GM10248 (cell line): ENCODE results near the gene FEZ2.

Experiments used
- CTCF ChIA-PET: fragments of 300-600 bp; sonication (Branson Sonifier 250); formaldehyde crosslinking; extraction: SDS; loops from one replicate; lab custom pipeline; 2021; ENCODE audit warnings: antibody characterized with exemption; lab: Yijun Ruan, JAX
- POLR2A ChIA-PET: fragments of 350-650 bp; sonication (Branson Sonifier 250); formaldehyde crosslinking; extraction: SDS; loops from one replicate; lab custom pipeline; 2020; ENCODE audit warnings: antibody characterized with exemption; lab: Yijun Ruan, JAX
- DNase-seq: peaks from one replicate; pipeline ENCODE4 v3.0.0; 2012; ENCODE audit errors: extremely low spot score
- CTCF ChIP-seq: IDR thresholded peaks from 2 replicates; pipeline ENCODE4 v1.5.1; 2012; ENCODE audit warnings: mild to moderate bottlenecking, low read depth; ENCODE audit errors: extremely low read depth, missing control alignments, control extremely low read depth

FEZ2 gene

GRCh38 chr2:36561237-36561944 is 36.6 kb downstream of the FEZ2 start:
- no peak for TF ChIP-seq CTCF
- DNase-seq, result no peak
- POLR2A ChIA-PET, result no interaction called here
- CTCF ChIA-PET, result interaction anchor here (1.3 to 2.6 kb wide), 3 partner anchors 8 to 34 kb away, joined by 3 to 10 read pairs (median 4); no protein-coding TSS in a partner anchor

- ChIA-PET POLR2A (no interaction called here), CTCF (interaction anchor here (1.1 kb wide), 1 partner anchor 8 kb away, joined by 7 read pairs; no protein-coding TSS in a partner anchor)
- DNase-seq, result no peak
- TF ChIP-seq CTCF, result no peak
Measured at GRCh38 chr2:36560726-36561125, 37.2 kb downstream of the FEZ2 start.

GRCh38 chr2:36559221-36559942 is 38.6 kb downstream of the FEZ2 start:
- ChIA-PET CTCF (interaction anchor here (1.1 to 1.5 kb wide), 4 partner anchors 10 to 34 kb away, joined by 3 to 7 read pairs (median 3); no protein-coding TSS in a partner anchor), POLR2A (no interaction called here)
- no peak for TF ChIP-seq CTCF

GRCh38 chr2:36556842-36557241 is 41.1 kb downstream of the FEZ2 start:
- no peak for TF ChIP-seq CTCF
- ChIA-PET CTCF (interaction anchor here (0.8 to 1.7 kb wide), 7 partner anchors 10 to 228 kb away, joined by 3 to 5 read pairs (median 4); no protein-coding TSS in a partner anchor), POLR2A (no interaction called here)
- no peak for DNase-seq

More at GRCh38 chr2:36559221-36559942, 38.6 kb downstream of the FEZ2 start:
- no peak for DNase-seq

- no peak for DNase-seq
- no peak for TF ChIP-seq CTCF
- CTCF ChIA-PET, result interaction anchor here (0.8 to 1.7 kb wide), 5 partner anchors 10 to 229 kb away, joined by 3 to 5 read pairs (median 4); no protein-coding TSS in a partner anchor
- POLR2A ChIA-PET, result no interaction called here
Measured at GRCh38 chr2:36555789-36556188, 42.2 kb downstream of the FEZ2 start.

- CTCF ChIA-PET, result interaction anchor here (0.8 to 2.5 kb wide), 4 partner anchors 8 to 24 kb away, joined by 3 to 10 read pairs (median 7); no protein-coding TSS in a partner anchor
- no peak for DNase-seq
- TF ChIP-seq CTCF, result no peak
- POLR2A ChIA-PET, result no interaction called here
Measured at GRCh38 chr2:36554531-36554930, 43.4 kb downstream of the FEZ2 start.
